Left ventricle myocardium inferior (tissue), 1 donor: ENCODE measurements around the gene TUBE1. TPM values are rescaled to one million over a fixed set of nuclear protein-coding genes. Genes with fewer than 3 reads are reported as not detected.
A peak's percentile ranks its signal among the peaks of the same experiment; 100 is the strongest.

Experiments used
- DNase-seq: peaks from one replicate; pipeline ENCODE4 v3.0.0-alpha.2; 2020
- H3K27ac ChIP-seq: fragments of 200-600 bp; replicated peaks from 2 replicates; pipeline ENCODE4 v1.8.0; 2021
- H3K27me3 ChIP-seq: fragments of 200-600 bp; 2 replicates; pipeline ENCODE4 v1.8.0; 2021; ENCODE audit warnings: low read depth
- H3K36me3 ChIP-seq: fragments of 200-600 bp; 2 replicates; pipeline ENCODE4 v1.8.0; 2021
- H3K4me1 ChIP-seq: fragments of 200-600 bp; 2 replicates; pipeline ENCODE4 v1.8.0; 2021
- H3K4me3 ChIP-seq: fragments of 200-600 bp; 2 replicates; pipeline ENCODE4 v1.8.0; 2021; ENCODE audit warnings: mild to moderate bottlenecking, moderate library complexity
- H3K9me3 ChIP-seq: fragments of 200-600 bp; replicated peaks from 2 replicates; pipeline ENCODE4 v1.8.0; 2021
- intact Hi-C: fragments of 100-400 bp; cut with micrococcal nuclease; formaldehyde crosslinking; loops from one replicate; pipeline ENCODE4 v1.11.0; 2022
- total RNA-seq: library from RNA; stranded (reverse); fragmentation: NEBNext Ultra II Directional; extraction: Animal tissue kit (Norgen Biotek cat#: 25700); gene quantifications from one replicate; pipeline ENCODE4 v1.2.1, GENCODE V29; 2021
- TF ChIP-seq, protein P1 (sequence below): fragments of 200-600 bp; IDR thresholded peaks from 2 replicates; pipeline ENCODE4 v1.8.0; 2021; ENCODE audit warnings: antibody characterized with exemption, mild to moderate bottlenecking, borderline replicate concordance
- donor health status: DM: no; HTN: yes; CAD: no; lungs with severe emphysema.

TUBE1 gene
- total RNA-seq, 1 donor from 2014 or later: 28.5 TPM

DNA sequence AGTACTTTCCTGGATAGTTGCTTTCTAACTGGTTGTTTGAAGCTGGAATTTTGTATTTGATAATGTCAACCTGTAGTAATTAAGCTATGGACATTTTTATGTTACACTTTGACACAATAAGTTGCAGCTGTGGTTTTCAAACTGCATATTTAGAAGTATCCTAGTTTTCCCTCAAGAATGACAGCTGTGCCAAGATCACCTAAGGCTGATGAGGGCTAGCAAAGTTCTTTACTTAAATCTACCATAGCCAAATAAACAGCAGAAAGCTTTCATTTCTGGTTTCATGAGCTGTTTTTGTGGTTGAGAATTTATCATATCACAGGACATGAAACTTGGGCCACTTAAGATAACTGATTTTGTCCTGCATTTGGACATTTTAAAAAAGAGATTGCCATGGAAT lies 30.8 kb upstream of the TUBE1 start:
- no peaks in the 10 kb centered on the region for H3K27me3 ChIP-seq
- TF ChIP-seq, protein P1, sequence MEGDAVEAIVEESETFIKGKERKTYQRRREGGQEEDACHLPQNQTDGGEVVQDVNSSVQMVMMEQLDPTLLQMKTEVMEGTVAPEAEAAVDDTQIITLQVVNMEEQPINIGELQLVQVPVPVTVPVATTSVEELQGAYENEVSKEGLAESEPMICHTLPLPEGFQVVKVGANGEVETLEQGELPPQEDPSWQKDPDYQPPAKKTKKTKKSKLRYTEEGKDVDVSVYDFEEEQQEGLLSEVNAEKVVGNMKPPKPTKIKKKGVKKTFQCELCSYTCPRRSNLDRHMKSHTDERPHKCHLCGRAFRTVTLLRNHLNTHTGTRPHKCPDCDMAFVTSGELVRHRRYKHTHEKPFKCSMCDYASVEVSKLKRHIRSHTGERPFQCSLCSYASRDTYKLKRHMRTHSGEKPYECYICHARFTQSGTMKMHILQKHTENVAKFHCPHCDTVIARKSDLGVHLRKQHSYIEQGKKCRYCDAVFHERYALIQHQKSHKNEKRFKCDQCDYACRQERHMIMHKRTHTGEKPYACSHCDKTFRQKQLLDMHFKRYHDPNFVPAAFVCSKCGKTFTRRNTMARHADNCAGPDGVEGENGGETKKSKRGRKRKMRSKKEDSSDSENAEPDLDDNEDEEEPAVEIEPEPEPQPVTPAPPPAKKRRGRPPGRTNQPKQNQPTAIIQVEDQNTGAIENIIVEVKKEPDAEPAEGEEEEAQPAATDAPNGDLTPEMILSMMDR: no peak
- H3K27ac ChIP-seq: no peak overlapping the region
- no peak for DNase-seq
- peaks cover 97% of the 10 kb centered on the region for H3K36me3 ChIP-seq
- H3K9me3 ChIP-seq: no peaks in the 10 kb centered on the region
- H3K4me3 ChIP-seq: no peak overlapping the region
- peaks cover 17% of the 10 kb centered on the region for H3K4me1 ChIP-seq
- intact Hi-C loops: no loop called here

DNA sequence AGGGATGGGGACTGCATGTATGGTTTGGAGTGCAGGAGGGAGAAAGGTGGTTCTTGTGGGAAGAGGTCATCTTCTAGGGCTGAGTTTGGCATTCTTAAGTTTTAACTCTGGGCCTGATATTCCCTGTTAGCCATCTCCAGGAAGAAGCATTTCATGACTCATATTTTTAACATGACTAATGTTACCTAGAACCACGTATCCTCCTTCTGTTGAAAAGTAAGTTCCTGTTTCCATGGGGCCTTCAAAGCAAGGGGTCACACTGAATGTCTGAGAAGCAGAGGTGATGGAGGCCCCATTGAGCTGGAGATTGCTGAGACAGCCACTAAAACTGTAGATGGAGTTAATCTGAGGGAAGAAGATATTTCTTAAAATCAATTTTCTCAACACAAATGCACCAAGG lies 30.3 kb upstream of the TUBE1 start:
- no peaks in the 10 kb centered on the region for H3K27me3 ChIP-seq
- TF ChIP-seq, protein P1: no peak
- H3K27ac ChIP-seq: no peak overlapping the region
- intact Hi-C loops: no loop called here
- peaks cover 92% of the 10 kb centered on the region for H3K36me3 ChIP-seq
- H3K4me1 ChIP-seq: peaks cover 22% of the 10 kb centered on the region
- DNase-seq: no peak
- H3K4me3 ChIP-seq: no peak overlapping the region
- H3K9me3 ChIP-seq: no peaks in the 10 kb centered on the region

DNA sequence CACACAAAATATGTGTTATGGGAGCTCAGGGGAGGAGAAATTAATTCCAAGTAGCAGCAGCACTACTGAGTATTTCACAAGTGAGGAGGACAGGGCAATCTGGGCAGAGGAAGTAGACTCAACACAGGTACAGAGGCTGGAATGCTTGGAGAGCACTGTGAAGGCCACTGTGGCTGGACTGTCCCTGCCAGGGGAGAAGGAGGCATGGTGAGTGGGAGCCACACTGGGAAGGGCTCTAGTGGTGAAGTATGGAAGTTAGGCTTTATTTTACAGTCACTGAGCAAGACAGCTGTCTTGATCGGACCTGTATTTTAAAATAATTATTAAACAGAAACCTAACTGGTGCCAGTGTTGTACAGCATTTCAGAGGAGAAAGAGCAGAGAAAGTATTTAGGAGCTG lies 28.9 kb upstream of the TUBE1 start:
- Histone ChIP-seq H3K4me3 (no peak overlapping the region), H3K27ac (no peak overlapping the region), H3K36me3 (peaks cover 93% of the 10 kb centered on the region), H3K4me1 (peaks cover 28% of the 10 kb centered on the region), H3K9me3 (no peaks in the 10 kb centered on the region), H3K27me3 (no peaks in the 10 kb centered on the region)
- intact Hi-C loops: no loop called here
- no peak for DNase-seq
- TF ChIP-seq, protein P1: no peak

DNA sequence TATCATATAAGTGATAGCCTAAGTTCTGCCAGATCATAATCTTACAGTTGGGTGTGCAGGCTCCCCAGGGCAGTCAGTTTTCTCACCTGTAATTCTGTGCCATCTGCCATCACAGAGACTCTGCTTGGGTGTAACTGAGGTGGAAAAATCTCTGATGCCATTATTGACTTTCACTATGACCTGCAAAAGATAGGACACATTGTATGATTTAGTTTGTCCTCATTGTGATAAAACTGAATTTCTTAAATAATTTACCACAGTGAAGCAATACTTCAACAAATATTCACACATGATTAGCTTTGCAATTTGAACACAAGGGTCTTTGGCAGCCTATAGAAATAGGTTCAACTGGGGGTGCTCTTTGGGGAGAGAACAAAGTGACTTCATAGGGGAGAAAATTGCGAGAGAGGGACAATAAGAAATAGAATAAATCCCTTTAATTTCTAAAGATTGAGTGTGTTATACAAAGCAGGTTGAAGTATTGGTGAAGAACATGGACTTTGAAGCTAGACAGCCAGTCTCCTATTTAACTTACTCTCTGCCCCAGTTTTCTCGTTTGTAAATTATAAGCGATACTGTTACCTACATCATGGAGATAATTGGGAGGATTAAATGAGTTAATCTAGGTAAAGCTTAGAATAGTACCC lies 27.4 kb upstream of the TUBE1 start:
- H3K4me1 ChIP-seq: peaks cover 36% of the 10 kb centered on the region
- H3K27me3 ChIP-seq: no peaks in the 10 kb centered on the region
- no peak for DNase-seq
- intact Hi-C loops: no loop called here
- H3K27ac ChIP-seq: no peak overlapping the region
- no peaks in the 10 kb centered on the region for H3K9me3 ChIP-seq
- peaks cover 91% of the 10 kb centered on the region for H3K36me3 ChIP-seq
- TF ChIP-seq, protein P1: no peak
- H3K4me3 ChIP-seq: no peak overlapping the region

DNA sequence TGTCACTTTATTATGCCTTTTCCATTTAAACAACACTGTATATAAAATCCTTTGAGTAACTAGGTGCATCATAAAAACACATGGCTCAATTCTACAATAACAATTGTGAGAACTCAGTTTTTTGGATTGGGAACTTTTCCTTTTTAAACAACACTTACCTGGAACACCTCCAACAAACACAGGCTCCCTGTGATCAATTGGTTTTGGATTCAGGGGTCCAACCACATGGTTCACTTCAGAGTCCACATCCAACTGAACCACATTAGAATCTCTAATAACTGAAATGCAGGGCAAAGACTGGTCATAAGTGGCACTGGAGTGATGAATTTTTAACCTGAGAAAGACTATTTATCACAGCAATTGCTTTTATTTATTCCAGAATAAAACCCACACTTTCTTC lies 26.6 kb upstream of the TUBE1 start:
- Histone ChIP-seq H3K4me1 (peaks cover 40% of the 10 kb centered on the region), H3K9me3 (no peaks in the 10 kb centered on the region), H3K27ac (peak overlapping the region; percentile 45), H3K27me3 (no peaks in the 10 kb centered on the region), H3K36me3 (peaks cover 91% of the 10 kb centered on the region), H3K4me3 (no peak overlapping the region)
- DNase-seq: no peak
- intact Hi-C loops: no loop called here
- TF ChIP-seq, protein P1: no peak

DNA sequence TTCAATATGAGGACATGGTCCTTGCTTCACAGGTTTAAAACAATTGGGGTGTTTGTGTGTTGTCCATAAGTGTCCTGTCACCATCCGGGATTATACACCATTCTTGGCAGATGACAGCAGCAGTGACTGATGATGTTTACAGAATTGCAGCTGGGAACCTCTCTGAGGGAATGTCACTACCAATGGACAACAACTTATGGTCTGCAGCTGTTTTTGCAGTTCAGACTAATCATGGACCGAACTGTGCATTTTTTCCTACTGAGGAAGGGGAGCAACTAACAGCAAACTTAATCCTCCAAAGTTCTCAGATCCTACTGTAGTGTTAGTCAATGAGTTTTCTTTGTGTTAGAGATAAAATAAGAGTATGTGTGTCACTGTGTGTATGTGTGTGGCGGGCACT lies 26.1 kb upstream of the TUBE1 start:
- H3K27me3 ChIP-seq: no peaks in the 10 kb centered on the region
- DNase-seq: no peak
- peak overlapping the region; percentile 45 for H3K27ac ChIP-seq
- peaks cover 40% of the 10 kb centered on the region for H3K4me1 ChIP-seq
- H3K36me3 ChIP-seq: peaks cover 91% of the 10 kb centered on the region
- no peaks in the 10 kb centered on the region for H3K9me3 ChIP-seq
- H3K4me3 ChIP-seq: no peak overlapping the region
- TF ChIP-seq, protein P1: no peak
- intact Hi-C loops: no loop called here
